Measurements from ENCODE around the gene ZDHHC22. TPM values are rescaled to one million over a fixed set of nuclear protein-coding genes. Genes with fewer than 3 reads are reported as not detected.

ZDHHC22 gene
- total RNA-seq, 2 experiments from 2014 or later, result not detected

- CTCF ChIA-PET, result interaction anchor here (0.7 to 3.5 kb wide), 4 partner anchors 12 to 250 kb away, joined by 3 to 11 read pairs (median 3); partner anchors contain the start of gene CIPC
- H3K4me3 Mint-ChIP-seq, result peak overlapping the region; percentile 25
- no peaks in the 10 kb centered on the region for H3K9me3 Mint-ChIP-seq
- peaks cover 21% of the 10 kb centered on the region for H3K27me3 Mint-ChIP-seq
- DNase-seq, result peak; percentile 61
- peak overlapping the region; percentile 88 for H3K27ac Mint-ChIP-seq
- POLR2A ChIA-PET, result interaction anchor here (1.6 kb wide), 1 partner anchor 22 kb away, joined by 5 read pairs; no protein-coding TSS in a partner anchor
- peaks cover 3% of the 10 kb centered on the region for H3K36me3 Mint-ChIP-seq (ENCODE audit: low read depth)
- H3K4me1 Mint-ChIP-seq, result peaks cover 42% of the 10 kb centered on the region
These were observed 20.5 kb downstream of the ZDHHC22 start for GRCh38 chr14:77120771-77121743.

- Mint-ChIP-seq H3K9me3 (no peaks in the 10 kb centered on the region), H3K4me3 (no peak overlapping the region), H3K27ac (peak overlapping the region; percentile 46), H3K27me3 (peaks cover 14% of the 10 kb centered on the region), H3K36me3 (ENCODE audit: low read depth) (peaks cover 7% of the 10 kb centered on the region), H3K4me1 (peaks cover 35% of the 10 kb centered on the region)
- DNase-seq, result no peak
- ChIA-PET POLR2A (no interaction called here), CTCF (interaction anchor here (0.7 to 3.5 kb wide), 2 partner anchors 11 to 21 kb away, joined by 3 to 11 read pairs; partner anchors contain the start of gene CIPC)
These were observed 21.7 kb downstream of the ZDHHC22 start for GRCh38 chr14:77119851-77120250.

GRCh38 chr14:77116172-77116817 is 25.3 kb downstream of the ZDHHC22 start:
- no peak overlapping the region for H3K27ac Mint-ChIP-seq
- CTCF ChIA-PET, result interaction anchor here (1.6 to 1.8 kb wide), 3 partner anchors 15 to 240 kb away, joined by 3 to 4 read pairs (median 3); no protein-coding TSS in a partner anchor
- no peak for DNase-seq
- no peak overlapping the region for H3K4me3 Mint-ChIP-seq
- POLR2A ChIA-PET, result no interaction called here
- peaks cover 15% of the 10 kb centered on the region for H3K4me1 Mint-ChIP-seq
- H3K27me3 Mint-ChIP-seq, result no peaks in the 10 kb centered on the region
- peaks cover 22% of the 10 kb centered on the region for H3K36me3 Mint-ChIP-seq (ENCODE audit: low read depth)
- no peaks in the 10 kb centered on the region for H3K9me3 Mint-ChIP-seq

DNA sequence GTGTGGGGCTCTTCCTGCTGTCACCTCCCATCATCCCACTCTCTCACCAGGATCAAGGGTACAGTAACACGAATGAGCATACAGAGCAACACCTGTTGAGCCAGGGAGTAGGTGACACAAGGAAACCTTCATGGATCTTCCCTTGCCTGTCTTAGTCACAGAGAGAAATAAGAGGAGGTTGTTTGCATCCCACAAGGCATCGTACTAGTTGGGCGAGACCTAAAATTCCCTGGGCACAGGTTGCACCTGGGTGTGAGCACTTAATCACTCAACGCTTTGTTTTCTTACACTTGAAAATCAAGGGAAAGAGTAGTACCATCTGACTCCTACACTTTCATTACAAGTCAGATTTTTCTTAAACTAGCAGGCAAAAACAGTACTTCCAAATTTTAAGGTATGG is 27.0 kb downstream of the ZDHHC22 start:
- Mint-ChIP-seq H3K27me3 (no peaks in the 10 kb centered on the region), H3K36me3 (ENCODE audit: low read depth) (peaks cover 26% of the 10 kb centered on the region), H3K4me3 (no peak overlapping the region), H3K27ac (no peak overlapping the region), H3K4me1 (peaks cover under 1% of the 10 kb centered on the region), H3K9me3 (no peaks in the 10 kb centered on the region)
- ChIA-PET POLR2A (no interaction called here), CTCF (interaction anchor here (0.6 to 2.3 kb wide), 2 partner anchors 10 to 46 kb away, joined by 3 to 9 read pairs; no protein-coding TSS in a partner anchor)
- no peak for DNase-seq

- Mint-ChIP-seq H3K27ac (no peak overlapping the region), H3K27me3 (no peaks in the 10 kb centered on the region), H3K4me3 (no peak overlapping the region), H3K9me3 (no peaks in the 10 kb centered on the region), H3K4me1 (no peaks in the 10 kb centered on the region), H3K36me3 (ENCODE audit: low read depth) (peaks cover 31% of the 10 kb centered on the region)
- POLR2A ChIA-PET, result no interaction called here
- DNase-seq, result no peak
- CTCF ChIA-PET, result interaction anchor here (0.9 to 2.3 kb wide), 3 partner anchors 11 to 238 kb away, joined by 3 to 9 read pairs (median 5); no protein-coding TSS in a partner anchor
These were observed 27.9 kb downstream of the ZDHHC22 start for GRCh38 chr14:77113644-77114043.

DNA sequence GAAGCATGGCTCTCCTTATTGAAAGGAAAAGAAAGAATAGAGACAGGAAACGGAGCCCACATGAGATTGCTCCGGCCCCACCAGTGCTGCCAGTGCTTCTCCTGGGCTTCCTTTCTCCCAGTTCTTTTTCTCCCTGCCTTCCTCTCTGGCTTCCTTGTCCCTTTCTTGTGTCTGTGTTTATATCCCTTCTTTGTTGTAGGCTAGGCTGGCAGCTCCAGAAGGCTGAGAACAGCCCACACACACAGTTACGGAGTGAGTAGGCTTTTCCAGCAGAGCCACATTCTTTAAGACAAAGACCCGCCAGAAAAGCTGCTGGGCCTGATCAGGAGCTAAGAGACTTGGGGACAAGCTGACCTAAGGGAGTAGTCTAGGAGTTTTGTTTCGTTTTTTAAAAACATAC is 30.6 kb downstream of the ZDHHC22 start:
- Mint-ChIP-seq H3K27me3 (no peaks in the 10 kb centered on the region), H3K9me3 (no peaks in the 10 kb centered on the region), H3K4me1 (no peaks in the 10 kb centered on the region), H3K4me3 (no peak overlapping the region), H3K27ac (no peak overlapping the region), H3K36me3 (ENCODE audit: low read depth) (peaks cover 37% of the 10 kb centered on the region)
- CTCF ChIA-PET, result no interaction called here
- POLR2A ChIA-PET, result no interaction called here
- no peak for DNase-seq

DNA sequence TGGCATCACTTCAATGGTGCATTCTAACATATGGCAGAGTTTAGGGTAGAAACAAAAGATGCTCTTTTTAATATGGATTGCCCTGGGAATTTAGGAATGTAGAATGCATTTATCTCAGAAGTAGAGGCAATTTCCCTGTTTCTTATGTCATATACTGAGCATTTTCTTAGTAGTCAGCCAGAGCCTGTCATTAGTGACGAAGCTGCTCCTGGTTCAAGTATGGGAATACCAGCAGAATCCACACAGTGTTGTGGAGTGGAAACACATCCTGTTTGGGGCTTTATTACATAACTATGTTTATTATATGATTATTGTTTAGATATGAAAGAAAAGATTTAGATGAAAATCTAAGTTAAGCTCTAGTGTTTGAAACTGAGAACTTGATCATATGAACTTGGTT is 31.3 kb downstream of the ZDHHC22 start:
- no peaks in the 10 kb centered on the region for H3K27me3 Mint-ChIP-seq
- H3K36me3 Mint-ChIP-seq (ENCODE audit: low read depth), result peaks cover 37% of the 10 kb centered on the region
- no peak overlapping the region for H3K4me3 Mint-ChIP-seq
- DNase-seq, result no peak
- no peak overlapping the region for H3K27ac Mint-ChIP-seq
- POLR2A ChIA-PET, result no interaction called here
- CTCF ChIA-PET, result interaction anchor here (1.2 kb wide), 1 partner anchor 238 kb away, joined by 3 read pairs; no protein-coding TSS in a partner anchor
- no peaks in the 10 kb centered on the region for H3K4me1 Mint-ChIP-seq
- H3K9me3 Mint-ChIP-seq, result no peaks in the 10 kb centered on the region

DNA sequence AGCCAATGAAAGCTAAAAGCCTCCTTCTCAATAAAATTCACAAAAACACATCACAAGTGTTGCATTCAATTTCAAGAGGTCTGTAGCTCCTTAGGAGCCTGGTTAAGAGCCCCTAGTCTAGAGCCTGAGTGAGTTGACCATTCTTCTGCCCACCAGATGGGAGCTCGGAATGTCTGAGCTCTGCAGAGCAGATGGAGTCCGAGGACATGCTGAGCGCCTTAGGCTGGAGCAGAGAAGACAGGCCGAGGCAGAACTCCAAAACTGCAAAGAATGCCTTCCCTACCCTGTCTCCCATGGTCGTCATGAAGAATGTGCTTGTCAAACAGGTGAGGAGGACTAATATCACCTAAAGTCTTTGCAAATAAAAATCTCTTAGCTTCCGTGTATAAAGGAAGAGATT is 31.9 kb downstream of the ZDHHC22 start:
- Mint-ChIP-seq H3K4me3 (no peak overlapping the region), H3K36me3 (ENCODE audit: low read depth) (peaks cover 31% of the 10 kb centered on the region), H3K4me1 (no peaks in the 10 kb centered on the region), H3K27ac (no peak overlapping the region), H3K9me3 (no peaks in the 10 kb centered on the region), H3K27me3 (no peaks in the 10 kb centered on the region)
- POLR2A ChIA-PET, result no interaction called here
- CTCF ChIA-PET, result interaction anchor here (1.0 to 1.2 kb wide), 3 partner anchors 12 to 237 kb away, joined by 3 read pairs; no protein-coding TSS in a partner anchor
- no peak for DNase-seq

GRCh38 chr14:77108753-77109152 is 32.8 kb downstream of the ZDHHC22 start:
- Mint-ChIP-seq H3K27me3 (no peaks in the 10 kb centered on the region), H3K4me3 (no peak overlapping the region), H3K4me1 (peaks cover 1% of the 10 kb centered on the region), H3K36me3 (ENCODE audit: low read depth) (peaks cover 25% of the 10 kb centered on the region), H3K9me3 (no peaks in the 10 kb centered on the region), H3K27ac (no peak overlapping the region)
- POLR2A ChIA-PET, result no interaction called here
- no peak for DNase-seq
- CTCF ChIA-PET, result interaction anchor here (0.8 to 1.1 kb wide), 4 partner anchors 11 to 196 kb away, joined by 3 read pairs; no protein-coding TSS in a partner anchor

DNA sequence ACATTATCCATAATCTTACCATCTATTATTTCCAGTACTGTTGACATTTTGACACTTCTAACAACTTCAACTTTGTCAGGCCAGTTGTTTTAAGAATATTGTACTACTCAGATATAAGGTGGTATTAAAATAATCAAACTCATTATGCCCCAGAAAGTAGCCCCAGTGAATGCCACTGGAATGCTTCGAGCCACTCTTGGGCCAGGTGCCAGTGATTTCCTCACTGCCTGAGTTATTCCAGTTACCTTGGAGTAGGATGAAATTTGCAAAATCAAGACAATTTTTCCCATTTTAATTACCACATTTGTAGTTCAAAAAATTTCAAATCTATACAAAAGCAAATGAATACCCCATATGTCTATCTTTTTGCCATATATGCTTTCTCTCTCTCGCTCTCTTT is 34.4 kb downstream of the ZDHHC22 start:
- CTCF ChIA-PET, result no interaction called here
- no peak overlapping the region for H3K4me3 Mint-ChIP-seq
- H3K36me3 Mint-ChIP-seq (ENCODE audit: low read depth), result peaks cover 18% of the 10 kb centered on the region
- H3K9me3 Mint-ChIP-seq, result no peaks in the 10 kb centered on the region
- H3K4me1 Mint-ChIP-seq, result peaks cover 1% of the 10 kb centered on the region
- no peak for DNase-seq
- H3K27ac Mint-ChIP-seq, result no peak overlapping the region
- POLR2A ChIA-PET, result no interaction called here
- H3K27me3 Mint-ChIP-seq, result no peaks in the 10 kb centered on the region

GRCh38 chr14:77106666-77107065 is 34.9 kb downstream of the ZDHHC22 start:
- ChIA-PET CTCF (no interaction called here), POLR2A (no interaction called here)
- H3K27me3 Mint-ChIP-seq, result no peaks in the 10 kb centered on the region
- no peaks in the 10 kb centered on the region for H3K9me3 Mint-ChIP-seq
- peaks cover 1% of the 10 kb centered on the region for H3K4me1 Mint-ChIP-seq
- H3K4me3 Mint-ChIP-seq, result no peak overlapping the region
- no peak for DNase-seq
- H3K27ac Mint-ChIP-seq, result no peak overlapping the region
- H3K36me3 Mint-ChIP-seq (ENCODE audit: low read depth), result peaks cover 18% of the 10 kb centered on the region

- Mint-ChIP-seq H3K9me3 (no peaks in the 10 kb centered on the region), H3K4me1 (peaks cover 10% of the 10 kb centered on the region), H3K27me3 (no peaks in the 10 kb centered on the region), H3K4me3 (no peak overlapping the region), H3K27ac (no peak overlapping the region), H3K36me3 (ENCODE audit: low read depth) (peaks cover 18% of the 10 kb centered on the region)
- ChIA-PET CTCF (interaction anchor here (0.7 to 1.1 kb wide), 2 partner anchors 19 to 207 kb away, joined by 3 to 5 read pairs; no protein-coding TSS in a partner anchor), POLR2A (no interaction called here)
- DNase-seq, result no peak
These were observed 36.2 kb downstream of the ZDHHC22 start for GRCh38 chr14:77105145-77105939.

Measured in activated CD4-positive, alpha-beta T cell treated with anti-CD3 and anti-CD28 coated beads, Interleukin-2, amount 10 ng/mL, durations not matched to agents 7 days and 5 days (primary cell).